Skeletal muscle tissue (tissue), 4 donors: ENCODE measurements around the gene KLHDC8A. TPM values are rescaled to one million over a fixed set of nuclear protein-coding genes. Genes with fewer than 3 reads are reported as not detected.

Experiments used
- H3K27ac ChIP-seq: one replicate; pipeline ENCODE4 v1.7.0; 2013; ENCODE audit warnings: mild to moderate bottlenecking, low read depth, low read length, inconsistent platforms
- H3K27me3 ChIP-seq, 3 donors: one replicate each; pipeline ENCODE4 v1.7.0; 2013; ENCODE audit warnings: low read length in 3 of 3; ENCODE audit not compliant: control insufficient read depth in 3 of 3, insufficient read depth in 3 of 3
- H3K36me3 ChIP-seq, 3 donors: one replicate each; pipeline ENCODE4 v1.7.0; 2013; ENCODE audit warnings: low read length in 3 of 3; ENCODE audit not compliant: control insufficient read depth in 3 of 3, insufficient read depth in 3 of 3
- H3K4me1 ChIP-seq, 3 donors: one replicate each; pipeline ENCODE4 v1.7.0; 2013; ENCODE audit warnings: low read length in 3 of 3, mild to moderate bottlenecking in 3 of 3; ENCODE audit not compliant: control insufficient read depth in 3 of 3, insufficient read depth in 3 of 3
- H3K4me3 ChIP-seq, 3 donors: one replicate each; pipeline ENCODE4 v1.7.0; 2013; ENCODE audit warnings: low read length in 3 of 3
- H3K9ac ChIP-seq, 3 donors: one replicate each; pipeline ENCODE4 v1.7.0; 2013; ENCODE audit warnings: low read length in 3 of 3, mild to moderate bottlenecking in 3 of 3, moderate library complexity in 2 of 3, low read depth in 1 of 3
- H3K9me3 ChIP-seq, 3 donors: one replicate each; pipeline ENCODE4 v1.7.0; 2013; ENCODE audit warnings: low read length in 3 of 3; ENCODE audit not compliant: control insufficient read depth in 3 of 3
- total RNA-seq: library from RNA; depleted of rRNA; stranded (reverse); fragments of >200 nt; gene quantifications from one replicate; pipeline ENCODE4 v1.2.3, GENCODE V29; 2014
- donor health status: Osteomylitis.

KLHDC8A gene
- total RNA-seq, 1 donor from 2014 or later, result 0.52 TPM

DNA sequence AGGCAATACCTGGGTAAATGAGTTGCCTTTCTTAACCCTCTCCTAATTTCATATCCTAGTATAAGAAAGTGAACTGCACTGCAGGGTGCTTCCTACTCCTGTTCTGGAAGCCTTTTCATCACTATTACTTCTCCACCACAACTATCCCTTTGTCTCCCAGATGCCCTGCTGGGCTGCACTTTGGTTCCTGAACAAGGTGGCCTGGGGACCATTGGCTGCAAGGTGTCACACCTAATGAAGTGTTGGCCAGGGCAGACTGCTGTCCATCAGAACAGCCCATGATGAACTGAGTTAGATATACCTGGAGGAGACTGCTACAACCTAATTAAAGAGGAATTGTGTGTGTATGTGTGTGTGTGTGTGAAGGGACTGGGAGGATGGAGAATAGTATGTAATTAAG lies 1.9 kb upstream of the KLHDC8A start:
- peaks cover 0 to 5% (median 2%) of the 10 kb centered on the region in 3 donors for H3K4me1 ChIP-seq
- no peak overlapping the region for H3K9ac ChIP-seq
- H3K9me3 ChIP-seq, result no peaks in the 10 kb centered on the region
- no peaks in the 10 kb centered on the region for H3K36me3 ChIP-seq
- no peak overlapping the region for H3K4me3 ChIP-seq
- no peak overlapping the region for H3K27ac ChIP-seq
- H3K27me3 ChIP-seq, result peaks cover 10 to 25% (median 16%) of the 10 kb centered on the region in 3 donors

DNA sequence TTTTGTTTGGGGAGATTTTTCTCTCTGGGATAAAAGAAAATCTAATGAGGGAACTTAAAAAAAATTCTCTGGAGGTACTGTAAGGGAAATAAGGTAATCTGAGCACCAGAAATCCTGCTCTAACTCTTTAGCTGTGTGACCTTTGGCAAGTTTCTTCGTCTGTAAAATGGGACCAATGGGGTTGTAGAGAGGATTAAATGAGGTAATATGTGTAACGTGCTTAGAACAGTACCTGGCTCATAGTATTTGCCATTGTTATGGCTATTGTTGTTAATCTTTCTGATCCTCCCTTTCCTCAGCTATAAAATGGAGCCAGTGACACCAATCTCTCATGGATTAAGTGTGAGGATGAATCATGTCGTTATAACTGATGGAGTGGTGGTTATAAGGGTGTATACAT lies 845 bp upstream of the KLHDC8A start:
- Histone ChIP-seq H3K9me3 (no peaks in the 10 kb centered on the region), H3K4me1 (peaks cover 0 to 5% (median 2%) of the 10 kb centered on the region in 3 donors), H3K27me3 (peaks cover 10 to 25% (median 16%) of the 10 kb centered on the region in 3 donors), H3K4me3 (no peak overlapping the region), H3K9ac (no peak overlapping the region), H3K27ac (no peak overlapping the region), H3K36me3 (no peaks in the 10 kb centered on the region)

GRCh38 chr1:205355075-205355453 lies 1.7 kb downstream of the KLHDC8A start:
- H3K27me3 ChIP-seq, result peaks cover 10 to 23% (median 14%) of the 10 kb centered on the region in 3 donors
- no peaks in the 10 kb centered on the region for H3K36me3 ChIP-seq
- H3K4me1 ChIP-seq, result peaks cover 0 to 5% (median 2%) of the 10 kb centered on the region in 3 donors
- H3K4me3 ChIP-seq, result no peak overlapping the region
- H3K9ac ChIP-seq, result no peak overlapping the region
- no peak overlapping the region for H3K27ac ChIP-seq
- no peaks in the 10 kb centered on the region for H3K9me3 ChIP-seq

GRCh38 chr1:205354259-205355074 lies 2.3 kb downstream of the KLHDC8A start:
- H3K4me1 ChIP-seq, result peaks cover 0 to 5% (median 2%) of the 10 kb centered on the region in 3 donors
- peaks cover 10 to 20% (median 14%) of the 10 kb centered on the region in 3 donors for H3K27me3 ChIP-seq
- no peak overlapping the region for H3K4me3 ChIP-seq
- H3K27ac ChIP-seq, result no peak overlapping the region
- H3K9me3 ChIP-seq, result no peaks in the 10 kb centered on the region
- H3K36me3 ChIP-seq, result no peaks in the 10 kb centered on the region
- H3K9ac ChIP-seq, result no peak overlapping the region

- H3K4me1 ChIP-seq, result peaks cover 0 to 9% (median 2%) of the 10 kb centered on the region in 3 donors
- H3K9me3 ChIP-seq, result no peaks in the 10 kb centered on the region
- H3K9ac ChIP-seq, result no peak overlapping the region
- no peaks in the 10 kb centered on the region for H3K36me3 ChIP-seq
- H3K27me3 ChIP-seq, result peaks cover 10 to 21% (median 17%) of the 10 kb centered on the region in 3 donors
- H3K27ac ChIP-seq, result no peak overlapping the region
- no peak overlapping the region for H3K4me3 ChIP-seq
These were observed 3.1 kb downstream of the KLHDC8A start for GRCh38 chr1:205353612-205354011.

DNA sequence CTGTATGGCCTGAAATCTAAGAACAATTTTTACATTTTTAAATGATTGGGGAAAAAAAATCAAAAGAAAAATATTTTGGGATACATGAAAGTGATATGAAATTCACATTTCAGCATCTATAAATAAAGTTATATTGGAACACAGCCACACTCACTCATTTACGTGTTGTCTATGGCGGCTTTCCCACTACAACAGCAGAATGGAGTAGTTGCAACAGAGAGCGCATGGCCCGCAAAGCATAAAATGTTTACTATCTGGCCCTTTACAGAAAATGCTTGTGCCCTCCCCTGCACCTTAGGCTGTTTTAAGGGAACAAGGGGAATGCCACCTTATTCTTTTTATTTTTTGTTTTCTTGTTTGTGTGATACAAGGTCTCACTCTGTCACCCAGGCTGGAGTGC lies 3.5 kb downstream of the KLHDC8A start:
- no peak overlapping the region for H3K4me3 ChIP-seq
- H3K4me1 ChIP-seq, result peaks cover 0 to 9% (median 2%) of the 10 kb centered on the region in 3 donors
- no peak overlapping the region for H3K9ac ChIP-seq
- peaks cover 10 to 19% (median 17%) of the 10 kb centered on the region in 3 donors for H3K27me3 ChIP-seq
- H3K27ac ChIP-seq, result no peak overlapping the region
- H3K9me3 ChIP-seq, result no peaks in the 10 kb centered on the region
- H3K36me3 ChIP-seq, result no peaks in the 10 kb centered on the region

DNA sequence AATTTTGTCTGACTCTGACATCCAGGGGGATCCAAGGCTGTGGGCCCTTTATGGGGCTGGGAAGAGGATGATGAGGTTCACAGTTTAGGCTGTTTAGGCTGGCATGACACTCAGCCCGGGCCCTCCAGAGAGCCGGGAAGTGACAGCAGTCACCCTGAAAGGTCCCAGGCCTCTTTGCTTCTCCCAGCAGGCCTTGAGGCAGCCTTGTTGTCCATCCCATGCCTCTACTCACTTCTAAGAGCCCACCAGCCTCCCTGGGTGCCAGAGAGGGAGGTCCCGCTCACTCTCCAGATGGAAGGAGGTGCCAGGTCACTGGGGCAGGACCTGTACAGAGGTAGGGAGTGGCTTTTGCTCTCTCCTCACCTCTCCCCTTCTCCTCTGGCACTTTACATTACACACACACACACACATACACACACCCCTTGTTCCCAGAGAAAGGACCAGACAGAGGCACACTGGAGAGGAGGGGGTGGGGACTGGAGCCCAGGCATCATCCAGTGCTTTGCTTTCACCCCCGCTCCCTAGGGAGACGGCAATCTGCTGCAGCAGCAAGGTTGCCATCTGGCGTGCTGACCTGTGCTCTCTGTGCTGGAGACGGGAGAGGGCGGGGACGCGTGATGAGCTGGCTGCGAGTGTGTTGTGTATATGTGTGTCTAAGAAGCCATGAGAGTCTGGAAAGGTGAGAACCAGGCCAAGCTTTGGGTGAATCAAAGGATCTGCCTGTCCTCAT lies 4.6 kb downstream of the KLHDC8A start:
- H3K4me1 ChIP-seq, result peaks cover 0 to 9% (median 2%) of the 10 kb centered on the region in 3 donors
- no peak overlapping the region for H3K27ac ChIP-seq
- no peaks in the 10 kb centered on the region for H3K9me3 ChIP-seq
- no peak overlapping the region for H3K4me3 ChIP-seq
- peaks cover 14 to 21% (median 16%) of the 10 kb centered on the region in 3 donors for H3K27me3 ChIP-seq
- no peaks in the 10 kb centered on the region for H3K36me3 ChIP-seq
- H3K9ac ChIP-seq, result no peak overlapping the region

DNA sequence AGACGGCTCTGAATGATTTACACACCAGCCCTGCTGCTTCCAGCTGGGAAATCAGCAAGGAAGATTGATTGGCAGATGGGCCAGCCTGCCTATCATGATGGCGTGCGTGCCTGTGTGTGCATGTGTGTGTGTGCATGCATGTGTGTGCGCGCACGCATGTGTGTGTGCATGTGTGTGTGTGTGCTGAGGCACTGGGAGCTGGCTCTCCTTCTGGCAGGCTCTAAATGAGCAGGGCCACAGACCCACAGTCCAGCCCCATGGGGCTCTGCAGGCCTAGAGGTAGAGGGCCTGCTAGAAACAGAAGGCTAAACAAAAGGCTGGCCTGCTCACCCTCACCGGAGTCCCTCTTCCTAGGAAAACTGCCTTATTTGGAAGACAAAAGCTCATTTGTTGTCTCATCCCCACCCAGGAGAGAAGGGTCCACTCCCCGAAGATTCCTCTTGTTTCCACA lies 6.0 kb downstream of the KLHDC8A start:
- Histone ChIP-seq H3K27ac (no peak overlapping the region), H3K9ac (no peak overlapping the region), H3K9me3 (no peaks in the 10 kb centered on the region), H3K4me1 (peaks cover 0 to 4% (median 0%) of the 10 kb centered on the region in 3 donors), H3K27me3 (peaks cover 9 to 23% (median 15%) of the 10 kb centered on the region in 3 donors), H3K36me3 (no peaks in the 10 kb centered on the region), H3K4me3 (no peak overlapping the region)

DNA sequence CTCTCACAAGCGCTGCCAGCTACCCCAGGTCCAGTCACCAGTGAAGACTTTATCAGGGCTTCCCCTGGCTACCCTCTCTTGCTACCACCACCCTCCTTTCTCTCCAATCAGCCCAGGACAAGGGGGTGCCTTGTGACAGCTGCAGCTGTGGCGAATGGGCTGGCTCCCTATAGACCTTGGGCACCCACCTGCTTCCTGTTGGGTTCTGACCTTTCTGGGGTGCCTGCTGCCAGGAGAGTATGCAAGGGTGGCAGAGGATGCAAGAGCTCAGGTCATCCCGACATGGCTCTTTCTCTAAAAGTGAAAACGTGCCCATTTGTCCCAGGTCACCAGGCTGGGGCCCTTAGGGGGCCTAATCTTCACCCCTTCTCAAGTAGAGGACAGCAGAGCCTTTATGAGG lies 6.6 kb downstream of the KLHDC8A start:
- H3K4me3 ChIP-seq, result no peak overlapping the region
- H3K27ac ChIP-seq, result no peak overlapping the region
- H3K27me3 ChIP-seq, result peaks cover 14 to 29% (median 15%) of the 10 kb centered on the region in 3 donors
- no peaks in the 10 kb centered on the region for H3K36me3 ChIP-seq
- H3K4me1 ChIP-seq, result peaks cover 0 to 4% (median 0%) of the 10 kb centered on the region in 3 donors
- H3K9me3 ChIP-seq, result no peaks in the 10 kb centered on the region
- H3K9ac ChIP-seq, result no peak overlapping the region
